NOMO-1 treated with dmso at 0.1 percent for 144 hours (cell line): ENCODE data around the gene PXMP2.
"Not testable (repeated sequence)": the region's sequence is repeated elsewhere in the genome, so short reads cannot be mapped to it uniquely, and the experiment has no call there.

Source experiments
- DNase-seq: peaks from one replicate; lab custom pipeline; 2025; ENCODE audit not compliant: unreplicated experiment; lab: John Stamatoyannopoulos, UW

PXMP2 gene

DNA sequence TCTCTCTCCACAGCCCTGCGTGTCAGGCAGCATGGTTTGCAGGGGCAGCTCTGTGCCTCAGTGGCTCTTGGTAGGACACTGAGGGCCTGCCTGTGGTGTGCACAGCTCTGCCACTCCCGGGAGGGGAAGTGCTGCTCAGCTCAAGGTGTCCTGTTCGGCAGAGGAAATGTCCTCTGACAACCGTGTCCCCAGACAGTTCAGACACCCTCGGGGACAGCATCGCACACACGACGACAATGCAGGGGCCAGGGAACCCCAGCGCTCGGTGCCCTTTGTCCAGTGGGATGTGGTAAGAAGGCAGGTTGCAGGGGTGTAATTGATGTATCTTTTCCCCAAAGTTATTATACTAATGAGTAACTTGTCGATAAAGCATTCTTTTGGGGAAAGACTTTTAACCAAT is 60.0 kb downstream of the PXMP2 start:
- DNase-seq = no peak

DNA sequence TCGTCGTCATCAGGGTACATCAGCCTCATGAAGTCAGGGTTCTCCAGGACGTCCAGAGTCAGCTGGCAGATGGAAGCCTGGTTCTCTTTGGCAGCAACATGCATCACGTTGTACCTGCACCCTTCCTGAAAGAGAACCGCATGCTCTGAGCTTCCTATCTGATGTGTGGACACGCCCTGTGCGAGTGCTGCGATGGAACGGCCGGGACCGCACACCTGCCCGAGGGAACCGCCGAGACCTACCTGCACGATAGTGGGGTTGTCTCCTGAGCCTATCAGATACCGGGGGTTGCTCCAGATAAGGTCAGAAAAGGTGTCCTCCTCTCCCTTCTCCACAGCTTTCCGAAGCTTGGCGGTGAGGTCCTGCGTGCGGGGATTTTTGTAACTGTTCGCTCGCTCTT is 60.5 kb downstream of the PXMP2 start:
- DNase-seq = no peak

DNA sequence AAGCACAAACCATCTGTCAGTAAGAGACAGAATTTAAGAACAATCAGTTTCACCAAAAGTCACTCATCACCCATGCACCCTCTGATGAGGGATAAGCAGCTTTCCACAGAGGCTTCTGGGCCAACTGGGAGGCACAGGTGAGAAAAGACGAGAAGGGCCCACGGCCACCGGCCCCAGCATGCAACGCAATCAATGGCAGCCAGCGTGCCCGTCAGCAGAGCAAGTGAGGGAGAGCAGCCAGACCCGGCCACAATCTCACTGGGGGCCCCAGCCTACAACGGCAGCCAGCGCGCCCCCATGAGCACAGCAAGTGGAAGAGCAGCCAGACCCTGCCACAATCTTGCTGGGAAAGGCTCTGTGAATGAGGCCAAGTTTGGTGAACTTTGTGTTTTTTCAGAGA is 60.9 kb downstream of the PXMP2 start:
- no peak for DNase-seq

DNA sequence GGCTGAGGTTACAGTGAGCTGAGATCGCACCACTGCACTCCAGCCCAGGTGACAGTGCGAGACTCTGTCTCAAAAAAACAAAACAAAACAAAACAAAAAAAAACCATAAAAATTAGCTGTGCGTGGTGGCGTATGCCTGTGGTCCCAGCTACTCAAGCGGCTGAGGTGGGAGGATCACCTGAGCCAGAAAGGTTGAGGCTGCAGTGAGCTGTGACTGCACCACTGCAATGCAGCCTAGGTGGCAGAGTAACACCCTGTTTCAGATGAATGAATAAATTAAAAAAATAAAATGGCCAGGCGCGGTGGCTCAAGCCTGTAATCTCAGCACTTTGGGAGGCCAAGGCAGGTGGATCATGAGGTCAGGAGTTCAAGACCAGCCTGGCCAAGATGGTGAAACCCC is 66.3 kb downstream of the PXMP2 start:
- DNase-seq = not testable (repeated sequence)

GRCh38 chr12:132754160-132754932 is 67.0 kb downstream of the PXMP2 start:
- no peak for DNase-seq
